Muscle layer of colon (tissue), 2 donors: ENCODE results near the gene ZNG1C.
"Not testable (repeated sequence)": the region's sequence is repeated elsewhere in the genome, so short reads cannot be mapped to it uniquely, and the experiment has no call there.

Experiments used
- H3K27ac ChIP-seq: one replicate; pipeline ENCODE4 v1.7.0; 2013; ENCODE audit warnings: low read depth, mild to moderate bottlenecking, low read length, moderate library complexity
- H3K27me3 ChIP-seq, 2 donors: one replicate each; pipeline ENCODE4 v1.7.0; 2013; ENCODE audit warnings: low read length in 2 of 2, mild to moderate bottlenecking in 2 of 2; ENCODE audit not compliant: insufficient read depth in 2 of 2, control insufficient read depth in 1 of 2
- H3K36me3 ChIP-seq: one replicate; pipeline ENCODE4 v1.7.0; 2013; ENCODE audit warnings: mild to moderate bottlenecking, low read length; ENCODE audit not compliant: insufficient read depth
- H3K4me1 ChIP-seq: one replicate; pipeline ENCODE4 v1.7.0; 2013; ENCODE audit warnings: mild to moderate bottlenecking, low read length; ENCODE audit not compliant: insufficient read depth
- H3K4me3 ChIP-seq, 2 donors: one replicate each; pipeline ENCODE4 v1.7.0; 2013; ENCODE audit warnings: low read length in 2 of 2, low read depth in 1 of 2, mild to moderate bottlenecking in 1 of 2, moderate library complexity in 1 of 2
- H3K9ac ChIP-seq: one replicate; pipeline ENCODE4 v1.7.0; 2013; ENCODE audit warnings: low read length
- H3K9me3 ChIP-seq: one replicate; pipeline ENCODE4 v1.7.0; 2013; ENCODE audit warnings: mild to moderate bottlenecking, low read length
- donor health status: abdominal sarcoma.
- donor health status: Adenocarcinoma of cecum.

ZNG1C gene

GRCh38 chr9:68241683-68242082 lies at the start of gene ZNG1C:
Gene ZNG1C, plus strand, starts transcription at chr9:68241983. Its CDS starts 49 bp downstream, at chr9:68242032.
- H3K9ac ChIP-seq, H3K36me3 ChIP-seq, H3K4me1 ChIP-seq, H3K4me3 ChIP-seq, H3K9me3 ChIP-seq, H3K27ac ChIP-seq, H3K27me3 ChIP-seq: not testable (repeated sequence)

GRCh38 chr9:68242437-68242836 lies 654 bp downstream of the ZNG1C start:
- not testable (repeated sequence) for H3K9me3 ChIP-seq, H3K36me3 ChIP-seq, H3K27me3 ChIP-seq, H3K27ac ChIP-seq, H3K4me3 ChIP-seq, H3K9ac ChIP-seq, H3K4me1 ChIP-seq

- not testable (repeated sequence) for H3K36me3 ChIP-seq, H3K27me3 ChIP-seq, H3K4me1 ChIP-seq, H3K27ac ChIP-seq, H3K9ac ChIP-seq, H3K4me3 ChIP-seq, H3K9me3 ChIP-seq
Observed at GRCh38 chr9:68281041-68281440, 39.3 kb downstream of the ZNG1C start.

- H3K27ac ChIP-seq, H3K9me3 ChIP-seq, H3K9ac ChIP-seq, H3K36me3 ChIP-seq, H3K27me3 ChIP-seq, H3K4me3 ChIP-seq, H3K4me1 ChIP-seq: not testable (repeated sequence)
Observed at GRCh38 chr9:68302567-68302966, 60.8 kb downstream of the ZNG1C start, which contains the start of gene FOXD4L3. Gene FOXD4L3, plus strand, starts transcription at chr9:68302867. Its CDS starts 85 bp downstream, at chr9:68302952.

GRCh38 chr9:68303771-68304170 lies 62.0 kb downstream of the ZNG1C start:
- not testable (repeated sequence) for H3K36me3 ChIP-seq, H3K4me1 ChIP-seq, H3K27ac ChIP-seq, H3K9me3 ChIP-seq, H3K9ac ChIP-seq, H3K4me3 ChIP-seq, H3K27me3 ChIP-seq

GRCh38 chr9:68304212-68304611 lies 62.4 kb downstream of the ZNG1C start:
- not testable (repeated sequence) for H3K4me1 ChIP-seq, H3K9me3 ChIP-seq, H3K4me3 ChIP-seq, H3K36me3 ChIP-seq, H3K27me3 ChIP-seq, H3K27ac ChIP-seq, H3K9ac ChIP-seq

GRCh38 chr9:68304777-68305176 lies 63.0 kb downstream of the ZNG1C start:
- not testable (repeated sequence) for H3K27me3 ChIP-seq, H3K9me3 ChIP-seq, H3K36me3 ChIP-seq, H3K9ac ChIP-seq, H3K27ac ChIP-seq, H3K4me1 ChIP-seq, H3K4me3 ChIP-seq

GRCh38 chr9:68305680-68306285 lies 64.0 kb downstream of the ZNG1C start:
- not testable (repeated sequence) for H3K9me3 ChIP-seq, H3K9ac ChIP-seq, H3K4me3 ChIP-seq, H3K27ac ChIP-seq, H3K36me3 ChIP-seq, H3K27me3 ChIP-seq, H3K4me1 ChIP-seq

- H3K9ac ChIP-seq, H3K4me3 ChIP-seq, H3K9me3 ChIP-seq, H3K27me3 ChIP-seq, H3K27ac ChIP-seq, H3K36me3 ChIP-seq, H3K4me1 ChIP-seq: not testable (repeated sequence)
Observed at GRCh38 chr9:68306391-68306964, 64.7 kb downstream of the ZNG1C start.

GRCh38 chr9:68307127-68307526 lies 65.3 kb downstream of the ZNG1C start:
- H3K27me3 ChIP-seq, H3K9ac ChIP-seq, H3K36me3 ChIP-seq, H3K27ac ChIP-seq, H3K9me3 ChIP-seq, H3K4me3 ChIP-seq, H3K4me1 ChIP-seq: not testable (repeated sequence)

GRCh38 chr9:68307654-68308053 lies 65.9 kb downstream of the ZNG1C start:
- not testable (repeated sequence) for H3K9ac ChIP-seq, H3K27ac ChIP-seq, H3K9me3 ChIP-seq, H3K27me3 ChIP-seq, H3K4me3 ChIP-seq, H3K36me3 ChIP-seq, H3K4me1 ChIP-seq

GRCh38 chr9:68311208-68311607 lies 69.4 kb downstream of the ZNG1C start:
- H3K4me1 ChIP-seq, H3K9ac ChIP-seq, H3K27ac ChIP-seq, H3K9me3 ChIP-seq, H3K4me3 ChIP-seq, H3K36me3 ChIP-seq, H3K27me3 ChIP-seq: not testable (repeated sequence)
